Hepatocyte (in vitro differentiated cells): ENCODE data around the gene SHLD2. TPM values are rescaled to one million over a fixed set of nuclear protein-coding genes. Genes with fewer than 3 reads are reported as not detected.
"Not testable (repeated sequence)": the region's sequence is repeated elsewhere in the genome, so short reads cannot be mapped to it uniquely, and the experiment has no call there.

Experiments
- DNase-seq: peaks from one replicate; pipeline ENCODE4 v3.0.0-alpha.2; 2016; ENCODE audit warnings: low spot score
- H2AFZ ChIP-seq: fragments of 200-600 bp; sonication (generic); 2 replicates; pipeline ENCODE4 v1.6.0; 2016; ENCODE audit warnings: antibody characterized with exemption, mild to moderate bottlenecking
- H3K27ac ChIP-seq: fragments of 200-600 bp; sonication (generic); 2 replicates; pipeline ENCODE4 v1.5.1; 2016; ENCODE audit warnings: mild to moderate bottlenecking
- H3K27me3 ChIP-seq: fragments of 200-600 bp; sonication (generic); 2 replicates; pipeline ENCODE4 v1.6.1; 2016
- H3K36me3 ChIP-seq: fragments of 200-600 bp; sonication (generic); replicated peaks from 2 replicates; pipeline ENCODE4 v1.5.1; 2016; ENCODE audit warnings: low read depth; ENCODE audit not compliant: insufficient read depth
- H3K4me1 ChIP-seq: fragments of 200-600 bp; sonication (generic); 2 replicates; pipeline ENCODE4 v1.5.1; 2016; ENCODE audit warnings: mild to moderate bottlenecking, moderate library complexity; ENCODE audit not compliant: insufficient read depth
- H3K4me2 ChIP-seq: fragments of 200-600 bp; sonication (generic); 2 replicates; pipeline ENCODE4 v1.6.0; 2016
- H3K4me3 ChIP-seq: fragments of 200-600 bp; sonication (generic); 2 replicates; pipeline ENCODE4 v1.5.1; 2016; ENCODE audit warnings: mild to moderate bottlenecking
- H3K79me2 ChIP-seq: fragments of 200-600 bp; sonication (generic); 2 replicates; pipeline ENCODE4 v1.6.0; 2017; ENCODE audit warnings: mild to moderate bottlenecking
- H3K9me2 ChIP-seq: fragments of 200-600 bp; sonication (generic); replicated peaks from 2 replicates; pipeline ENCODE4 v1.6.0; 2017; ENCODE audit warnings: mild to moderate bottlenecking; ENCODE audit not compliant: insufficient read depth
- H3K9me3 ChIP-seq: fragments of 200-600 bp; sonication (generic); 2 replicates; pipeline ENCODE4 v1.5.1; 2016; ENCODE audit warnings: low read depth, mild to moderate bottlenecking
- H4K20me1 ChIP-seq: fragments of 200-600 bp; sonication (generic); 2 replicates; pipeline ENCODE4 v1.6.0; 2016; ENCODE audit warnings: mild to moderate bottlenecking; ENCODE audit not compliant: insufficient read depth, poor library complexity, severe bottlenecking
- EZH2 ChIP-seq: fragments of 200-600 bp; sonication (generic); IDR thresholded peaks from 2 replicates; pipeline ENCODE4 v1.6.1; 2016; ENCODE audit warnings: antibody characterized with exemption, mild to moderate bottlenecking, borderline replicate concordance
- EZH2phosphoT487 ChIP-seq: fragments of 200-600 bp; sonication (generic); IDR thresholded peaks from one replicate; pipeline ENCODE4 v1.6.1; 2018; ENCODE audit warnings: antibody characterized with exemption, mild to moderate bottlenecking, low read depth, moderate library complexity; ENCODE audit not compliant: unreplicated experiment, severe bottlenecking
- WGBS: methylation state at CpG from one replicate; pipeline ENCODE4 v1.1.6; 2016; ENCODE audit warnings: low lambda C conversion rate; ENCODE audit errors: missing lambda C conversion rate; 5-methylcytosine and 5-hydroxymethylcytosine counted together
- polyA plus RNA-seq: library from polyadenylated mRNA; unstranded; fragments of >200 nt; fragmentation: Nextera tagmentation; extraction: Ambion mirVana; gene quantifications from 2 replicates; pipeline ENCODE4 v1.2.1, GENCODE V29; 2016
- total RNA-seq: library from RNA; depleted of rRNA; stranded (reverse); fragments of >200 nt; gene quantifications from 2 replicates; pipeline ENCODE4 v1.2.3, GENCODE V29; 2014
- TF ChIP-seq, protein P1 (sequence below): fragments of 200-600 bp; sonication (generic); IDR thresholded peaks from 2 replicates; pipeline ENCODE4 v1.5.1; 2016; ENCODE audit warnings: antibody characterized with exemption, mild to moderate bottlenecking; ENCODE audit not compliant: poor library complexity

The SHLD2 gene
- total and polyA plus RNA-seq, 2 experiments from 2014 or later = 22.9 to 44.5 TPM

DNA sequence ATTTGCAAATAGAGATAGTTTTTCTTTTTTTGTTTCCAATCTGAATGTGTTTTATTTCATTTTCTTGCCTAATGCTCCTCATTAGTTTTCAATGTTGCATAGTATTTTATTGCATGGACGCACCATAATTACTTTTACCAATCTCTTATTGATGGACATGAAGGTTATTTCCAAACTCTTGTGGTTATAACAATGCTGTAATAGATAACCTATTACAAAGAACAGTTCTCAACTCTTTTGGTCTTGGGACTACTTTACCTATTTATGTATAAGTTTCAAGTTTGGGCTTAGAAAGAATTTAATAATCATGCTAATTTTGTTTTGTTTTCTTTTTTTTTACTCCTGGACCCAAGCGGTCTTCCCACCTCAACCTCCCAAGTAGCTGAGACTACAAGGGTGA is 7.0 kb downstream of the SHLD2 start:
- Histone ChIP-seq H3K4me3 (no peak overlapping the region), H4K20me1 (no peaks in the 10 kb centered on the region), H2AFZ (no peak overlapping the region), H3K27ac (no peak overlapping the region), H3K9me2 (no peaks in the 10 kb centered on the region), H3K4me1 (no peaks in the 10 kb centered on the region), H3K27me3 (no peaks in the 10 kb centered on the region), H3K4me2 (no peak overlapping the region), H3K79me2 (peaks cover 50% of the 10 kb centered on the region), H3K36me3 (no peaks in the 10 kb centered on the region), H3K9me3 (no peaks in the 10 kb centered on the region)
- no peak for DNase-seq
- TF ChIP-seq EZH2phosphoT487 = no peak
- TF ChIP-seq, protein P1, sequence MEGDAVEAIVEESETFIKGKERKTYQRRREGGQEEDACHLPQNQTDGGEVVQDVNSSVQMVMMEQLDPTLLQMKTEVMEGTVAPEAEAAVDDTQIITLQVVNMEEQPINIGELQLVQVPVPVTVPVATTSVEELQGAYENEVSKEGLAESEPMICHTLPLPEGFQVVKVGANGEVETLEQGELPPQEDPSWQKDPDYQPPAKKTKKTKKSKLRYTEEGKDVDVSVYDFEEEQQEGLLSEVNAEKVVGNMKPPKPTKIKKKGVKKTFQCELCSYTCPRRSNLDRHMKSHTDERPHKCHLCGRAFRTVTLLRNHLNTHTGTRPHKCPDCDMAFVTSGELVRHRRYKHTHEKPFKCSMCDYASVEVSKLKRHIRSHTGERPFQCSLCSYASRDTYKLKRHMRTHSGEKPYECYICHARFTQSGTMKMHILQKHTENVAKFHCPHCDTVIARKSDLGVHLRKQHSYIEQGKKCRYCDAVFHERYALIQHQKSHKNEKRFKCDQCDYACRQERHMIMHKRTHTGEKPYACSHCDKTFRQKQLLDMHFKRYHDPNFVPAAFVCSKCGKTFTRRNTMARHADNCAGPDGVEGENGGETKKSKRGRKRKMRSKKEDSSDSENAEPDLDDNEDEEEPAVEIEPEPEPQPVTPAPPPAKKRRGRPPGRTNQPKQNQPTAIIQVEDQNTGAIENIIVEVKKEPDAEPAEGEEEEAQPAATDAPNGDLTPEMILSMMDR = no peak
- no peak for TF ChIP-seq EZH2
- 94% methylated on average over 2 of the region's 2 CpGs for WGBS

GRCh38 chr10:87104727-87105126 is 9.7 kb downstream of the SHLD2 start:
- not testable (repeated sequence) for H3K9me3 ChIP-seq, DNase-seq, H2AFZ ChIP-seq, H3K9me2 ChIP-seq, H3K4me1 ChIP-seq, H3K36me3 ChIP-seq, H3K4me3 ChIP-seq, H3K4me2 ChIP-seq, H4K20me1 ChIP-seq, H3K27me3 ChIP-seq
- WGBS = 96% methylated on average over 8 of the region's 8 CpGs
- Histone ChIP-seq H3K27ac (peak overlapping the region; percentile 42), H3K79me2 (peaks cover 50% of the 10 kb centered on the region)

DNA sequence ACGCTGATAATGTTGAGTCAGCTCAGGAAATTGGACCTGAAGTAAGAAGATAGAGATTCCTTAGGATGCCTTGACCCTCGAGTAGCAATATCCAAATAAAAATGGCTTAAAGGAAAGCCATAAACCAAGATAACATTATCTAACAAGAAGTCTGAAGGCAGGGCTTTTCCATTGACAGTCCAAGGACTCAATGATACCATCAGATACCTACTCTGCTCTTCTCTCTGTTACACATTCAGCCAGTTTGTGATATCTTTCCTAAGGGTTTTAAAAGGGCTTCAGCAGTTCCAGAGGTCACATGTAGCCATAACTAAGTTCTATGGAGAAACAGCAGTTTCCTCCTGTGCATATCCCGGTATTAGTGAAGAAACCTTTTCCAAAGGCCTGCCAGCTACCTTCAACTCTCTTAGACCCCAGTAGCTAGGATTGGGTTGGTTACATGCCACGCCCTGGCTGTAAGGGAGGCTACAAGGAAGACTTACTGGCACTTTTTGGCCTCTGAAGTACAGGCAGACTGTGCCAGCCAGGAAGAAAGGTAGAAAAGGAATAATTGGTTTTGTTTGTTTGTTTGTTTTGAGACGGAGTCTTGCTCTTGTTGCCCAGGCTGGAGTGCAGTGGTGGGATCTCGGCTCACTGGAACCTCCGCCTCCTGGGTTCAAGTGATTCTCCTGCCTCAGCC is 10.6 kb downstream of the SHLD2 start:
- WGBS = 78% methylated on average over 7 of the region's 7 CpGs
- H3K79me2 ChIP-seq = peaks cover 53% of the 10 kb centered on the region
- no peak overlapping the region for H3K4me3 ChIP-seq
- H2AFZ ChIP-seq = no peak overlapping the region
- no peaks in the 10 kb centered on the region for H3K27me3 ChIP-seq
- peak overlapping the region; percentile 38 for H3K4me2 ChIP-seq
- no peaks in the 10 kb centered on the region for H3K9me2 ChIP-seq
- no peaks in the 10 kb centered on the region for H4K20me1 ChIP-seq
- no peaks in the 10 kb centered on the region for H3K4me1 ChIP-seq
- peak overlapping the region; percentile 81 for H3K27ac ChIP-seq
- H3K36me3 ChIP-seq = no peaks in the 10 kb centered on the region
- TF ChIP-seq EZH2 (no peak), EZH2phosphoT487 (no peak)
- TF ChIP-seq, protein P1 = no peak
- DNase-seq = peak; percentile 35
- H3K9me3 ChIP-seq = no peaks in the 10 kb centered on the region

GRCh38 chr10:87118122-87118521 is 23.1 kb downstream of the SHLD2 start:
- 50% methylated on average over 1 of the region's 1 CpG for WGBS
- H3K9me3 ChIP-seq, DNase-seq, H3K36me3 ChIP-seq, H3K4me1 ChIP-seq, H3K4me2 ChIP-seq, H3K27me3 ChIP-seq, H3K4me3 ChIP-seq, H3K9me2 ChIP-seq, H2AFZ ChIP-seq, H4K20me1 ChIP-seq: not testable (repeated sequence)
- peak overlapping the region; percentile 26 for H3K27ac ChIP-seq
- H3K79me2 ChIP-seq = peaks cover 13% of the 10 kb centered on the region

GRCh38 chr10:87119029-87119428 is 24.0 kb downstream of the SHLD2 start:
- not testable (repeated sequence) for H3K9me2 ChIP-seq, DNase-seq, H3K79me2 ChIP-seq, H3K4me2 ChIP-seq, H3K4me3 ChIP-seq, H3K27ac ChIP-seq, H3K9me3 ChIP-seq, H3K27me3 ChIP-seq, H3K36me3 ChIP-seq, H2AFZ ChIP-seq, H3K4me1 ChIP-seq, H4K20me1 ChIP-seq
- WGBS = 100% methylated on average over 1 of the region's 1 CpG

GRCh38 chr10:87123351-87123750 is 28.3 kb downstream of the SHLD2 start:
- H2AFZ ChIP-seq, H3K4me2 ChIP-seq, H3K4me3 ChIP-seq, H3K79me2 ChIP-seq, H4K20me1 ChIP-seq, H3K27me3 ChIP-seq, H3K27ac ChIP-seq, H3K36me3 ChIP-seq, H3K9me3 ChIP-seq, DNase-seq, H3K4me1 ChIP-seq, H3K9me2 ChIP-seq: not testable (repeated sequence)
- 86% methylated on average over 3 of the region's 4 CpGs for WGBS

- H4K20me1 ChIP-seq, H3K27me3 ChIP-seq, H3K4me2 ChIP-seq, H3K4me1 ChIP-seq, DNase-seq, H3K9me3 ChIP-seq, H3K36me3 ChIP-seq, H3K27ac ChIP-seq, H2AFZ ChIP-seq, H3K9me2 ChIP-seq, H3K4me3 ChIP-seq, H3K79me2 ChIP-seq: not testable (repeated sequence)
- WGBS = 100% methylated on average over 1 of the region's 2 CpGs
Measured at GRCh38 chr10:87127048-87127447, 32.0 kb downstream of the SHLD2 start.
